ENCODE data around the gene NTRK2. TPM values are rescaled to one million over a fixed set of nuclear protein-coding genes. Genes with fewer than 3 reads are reported as not detected.
"Not testable (repeated sequence)": the region's sequence is repeated elsewhere in the genome, so short reads cannot be mapped to it uniquely, and the experiment has no call there.

NTRK2 gene
- total RNA-seq, 2 experiments from 2014 or later: 1.8 TPM

GRCh38 chr9:85053206-85053786 lies 383.8 kb downstream of the NTRK2 start:
- H3K27me3 Mint-ChIP-seq: peaks cover 12% of the 10 kb centered on the region
- DNase-seq: no peak
- no peaks in the 10 kb centered on the region for H3K9me3 Mint-ChIP-seq (ENCODE audit: low read depth)
- ChIA-PET POLR2A (no interaction called here), CTCF (interaction anchor here (0.7 to 0.8 kb wide), 2 partner anchors 210 to 656 kb away, joined by 3 read pairs; no protein-coding TSS in a partner anchor)
- H3K4me1 Mint-ChIP-seq: no peaks in the 10 kb centered on the region
- no peak overlapping the region for H3K27ac Mint-ChIP-seq
- no peaks in the 10 kb centered on the region for H3K36me3 Mint-ChIP-seq (ENCODE audit: low read depth)
- H3K4me3 Mint-ChIP-seq: no peak overlapping the region
- ATAC-seq: no peak
- intact Hi-C loops (cut with DNase I, micrococcal nuclease): no loop called here

GRCh38 chr9:85054017-85054416 lies 384.5 kb downstream of the NTRK2 start:
- Mint-ChIP-seq H3K27ac (no peak overlapping the region), H3K4me3 (no peak overlapping the region), H3K36me3 (ENCODE audit: low read depth) (no peaks in the 10 kb centered on the region), H3K4me1 (no peaks in the 10 kb centered on the region), H3K9me3 (ENCODE audit: low read depth) (no peaks in the 10 kb centered on the region), H3K27me3 (peaks cover 13% of the 10 kb centered on the region)
- ChIA-PET CTCF (no interaction called here), POLR2A (no interaction called here)
- DNase-seq (no peak), ATAC-seq (no peak)
- intact Hi-C loops (cut with DNase I, micrococcal nuclease): no loop called here

GRCh38 chr9:85055506-85056202 lies 386.1 kb downstream of the NTRK2 start:
- Mint-ChIP-seq H3K27me3 (peaks cover 16% of the 10 kb centered on the region), H3K36me3 (ENCODE audit: low read depth) (no peaks in the 10 kb centered on the region), H3K4me1 (no peaks in the 10 kb centered on the region), H3K9me3 (ENCODE audit: low read depth) (no peaks in the 10 kb centered on the region), H3K27ac (no peak overlapping the region), H3K4me3 (no peak overlapping the region)
- POLR2A ChIA-PET: no interaction called here
- intact Hi-C loops (cut with DNase I, micrococcal nuclease): no loop called here
- CTCF ChIA-PET: no interaction called here
- DNase-seq (no peak), ATAC-seq (no peak)

- Mint-ChIP-seq H3K36me3 (ENCODE audit: low read depth) (no peaks in the 10 kb centered on the region), H3K4me1 (no peaks in the 10 kb centered on the region), H3K9me3 (ENCODE audit: low read depth) (no peaks in the 10 kb centered on the region), H3K27ac (no peak overlapping the region), H3K27me3 (peaks cover 17% of the 10 kb centered on the region), H3K4me3 (no peak overlapping the region)
- ATAC-seq (no peak), DNase-seq (no peak)
- POLR2A ChIA-PET: no interaction called here
- CTCF ChIA-PET: no interaction called here
- intact Hi-C loops (cut with DNase I, micrococcal nuclease): no loop called here
Measured at GRCh38 chr9:85056203-85056572, 386.7 kb downstream of the NTRK2 start.

GRCh38 chr9:85061969-85062368 lies 392.4 kb downstream of the NTRK2 start:
- no peaks in the 10 kb centered on the region for H3K36me3 Mint-ChIP-seq (ENCODE audit: low read depth)
- ChIA-PET POLR2A (no interaction called here), CTCF (no interaction called here)
- no peak overlapping the region for H3K27ac Mint-ChIP-seq
- H3K4me1 Mint-ChIP-seq: no peaks in the 10 kb centered on the region
- ATAC-seq (no peak), DNase-seq (no peak)
- intact Hi-C loops (cut with DNase I, micrococcal nuclease): no loop called here
- no peak overlapping the region for H3K4me3 Mint-ChIP-seq
- H3K27me3 Mint-ChIP-seq: peaks cover 15% of the 10 kb centered on the region
- H3K9me3 Mint-ChIP-seq (ENCODE audit: low read depth): no peaks in the 10 kb centered on the region

- ATAC-seq (no peak), DNase-seq (no peak)
- intact Hi-C loops (cut with DNase I, micrococcal nuclease): no loop called here
- H3K27me3 Mint-ChIP-seq: peaks cover 12% of the 10 kb centered on the region
- ChIA-PET CTCF (no interaction called here), POLR2A (no interaction called here)
- H3K36me3 Mint-ChIP-seq (ENCODE audit: low read depth): no peaks in the 10 kb centered on the region
- H3K4me1 Mint-ChIP-seq: no peaks in the 10 kb centered on the region
- H3K9me3 Mint-ChIP-seq (ENCODE audit: low read depth): no peaks in the 10 kb centered on the region
- no peak overlapping the region for H3K27ac Mint-ChIP-seq
- H3K4me3 Mint-ChIP-seq: no peak overlapping the region
Measured at GRCh38 chr9:85062385-85063022, 393.0 kb downstream of the NTRK2 start.

- no peak for ATAC-seq
- Mint-ChIP-seq H3K27ac (no peak overlapping the region), H3K27me3 (peaks cover 7% of the 10 kb centered on the region), H3K4me3 (no peak overlapping the region), H3K36me3 (ENCODE audit: low read depth) (no peaks in the 10 kb centered on the region), H3K9me3 (ENCODE audit: low read depth) (no peaks in the 10 kb centered on the region), H3K4me1 (no peaks in the 10 kb centered on the region)
- intact Hi-C loops (cut with DNase I, micrococcal nuclease): no loop called here
- DNase-seq: no peak
- POLR2A ChIA-PET: no interaction called here
- CTCF ChIA-PET: no interaction called here
Measured at GRCh38 chr9:85064811-85065371, 395.4 kb downstream of the NTRK2 start.

GRCh38 chr9:85067792-85068191 lies 398.3 kb downstream of the NTRK2 start:
- Mint-ChIP-seq H3K27me3 (peaks cover 4% of the 10 kb centered on the region), H3K36me3 (ENCODE audit: low read depth) (no peaks in the 10 kb centered on the region), H3K4me3 (no peak overlapping the region), H3K9me3 (ENCODE audit: low read depth) (no peaks in the 10 kb centered on the region), H3K27ac (no peak overlapping the region), H3K4me1 (no peaks in the 10 kb centered on the region)
- POLR2A ChIA-PET: no interaction called here
- ATAC-seq (no peak), DNase-seq (no peak)
- CTCF ChIA-PET: no interaction called here
- intact Hi-C loops (cut with DNase I, micrococcal nuclease): no loop called here

GRCh38 chr9:85069421-85069820 lies 399.9 kb downstream of the NTRK2 start:
- H3K27me3 Mint-ChIP-seq; ATAC-seq; H3K4me3 Mint-ChIP-seq; H3K4me1 Mint-ChIP-seq; H3K9me3 Mint-ChIP-seq (ENCODE audit: low read depth); DNase-seq; intact Hi-C loops (cut with DNase I, micrococcal nuclease); H3K27ac Mint-ChIP-seq; POLR2A ChIA-PET; H3K36me3 Mint-ChIP-seq (ENCODE audit: low read depth): not testable (repeated sequence)
- CTCF ChIA-PET: interaction anchor here (0.7 kb wide), 1 partner anchor 582 kb away, joined by 3 read pairs; no protein-coding TSS in a partner anchor
